SK-N-SH (cell line): ENCODE measurements around the gene CDH4. TPM values are rescaled to one million over a fixed set of nuclear protein-coding genes. Genes with fewer than 3 reads are reported as not detected.

Source experiments
- CTCF ChIA-PET: fragments of 300-600, 350-600 bp; formaldehyde crosslinking; extraction: SDS; loops from one replicate; lab custom pipeline; 2021; lab: Yijun Ruan, JAX
- POLR2A ChIA-PET: fragments of 350-600 bp; sonication (Branson Sonifier 250); formaldehyde crosslinking; extraction: SDS; loops from one replicate; lab custom pipeline; 2020; ENCODE audit warnings: antibody characterized with exemption, inconsistent platforms; lab: Yijun Ruan, JAX
- DNase-seq: peaks from one replicate; pipeline ENCODE4 v3.0.0; 2012
- H2AFZ ChIP-seq: fragments of 200-600 bp; sonication (generic); 2 replicates; pipeline ENCODE4 v1.8.1; 2016; ENCODE audit warnings: antibody characterized with exemption, mild to moderate bottlenecking, low read depth
- H3F3A ChIP-seq: fragments of 200-600 bp; sonication (generic); replicated peaks from 2 replicates; pipeline ENCODE3; 2016; ENCODE audit warnings: antibody characterized with exemption, mild to moderate bottlenecking; ENCODE audit not compliant: insufficient read depth
- H3K27ac ChIP-seq, 2 experiments: fragments of 200-500 bp in 1 of 2; fragments of 200-600 bp in 1 of 2; sonication (Bioruptor generic) in 1 of 2; sonication (generic), shearing (Covaris generic) in 1 of 2; 2 replicates each; pipeline versions ENCODE4 v1.5.1 to v1.6.1; 2014 to 2016; ENCODE audit warnings: low read depth in 2 of 2, inconsistent platforms in 1 of 2, low read length in 1 of 2, mild to moderate bottlenecking in 1 of 2, mixed read lengths in 1 of 2
- H3K27me3 ChIP-seq: fragments of 200-600 bp; sonication (generic), shearing (Covaris generic); 2 replicates; pipeline ENCODE4 v1.6.1; 2016; ENCODE audit warnings: mixed run types; ENCODE audit not compliant: insufficient read depth
- H3K36me3 ChIP-seq, 2 experiments: fragments of 200-500 bp in 1 of 2; fragments of 200-600 bp in 1 of 2; sonication (Bioruptor generic) in 1 of 2; sonication (generic) in 1 of 2; replicated peaks in 1 of 2; 2 replicates each; pipeline versions ENCODE3 to v1.5.1; 2014 to 2016; ENCODE audit warnings: low read length in 1 of 2, mild to moderate bottlenecking in 1 of 2; ENCODE audit not compliant: insufficient read depth in 2 of 2, control insufficient read depth in 1 of 2
- H3K4me1 ChIP-seq, 2 experiments: fragments of 200-500 bp in 1 of 2; fragments of 200-600 bp in 1 of 2; sonication (Bioruptor generic) in 1 of 2; sonication (generic), shearing (Covaris generic) in 1 of 2; 2 replicates each; pipeline versions ENCODE4 v1.5.1 to v1.6.1; 2014 to 2016; ENCODE audit warnings: low read depth in 1 of 2, low read length in 1 of 2, mixed run types in 1 of 2; ENCODE audit not compliant: insufficient read depth in 2 of 2, control insufficient read depth in 1 of 2
- H3K4me2 ChIP-seq: fragments of 200-600 bp; sonication (generic), shearing (Covaris generic); 2 replicates; pipeline ENCODE4 v1.6.1; 2017; ENCODE audit warnings: mixed run types
- H3K4me3 ChIP-seq, 2 experiments: fragments of 200-500 bp in 1 of 2; fragments of 200-600 bp in 1 of 2; sonication (Bioruptor generic) in 1 of 2; sonication (generic), shearing (Covaris generic) in 1 of 2; 2 replicates each; pipeline versions ENCODE4 v1.5.1 to v1.8.1; 2014 to 2016; ENCODE audit warnings: low read depth in 2 of 2, inconsistent platforms in 1 of 2, low read length in 1 of 2, mild to moderate bottlenecking in 1 of 2, mixed read lengths in 1 of 2, moderate library complexity in 1 of 2
- H3K79me2 ChIP-seq: fragments of 200-600 bp; sonication (generic); 2 replicates; pipeline ENCODE4 v1.8.1; 2017; ENCODE audit warnings: mild to moderate bottlenecking; ENCODE audit not compliant: insufficient read depth
- H3K9ac ChIP-seq: fragments of 200-600 bp; sonication (generic); 2 replicates; pipeline ENCODE4 v1.6.1; 2017; ENCODE audit warnings: mixed run types
- H3K9me2 ChIP-seq: fragments of 200-600 bp; sonication (generic); 2 replicates; pipeline ENCODE4 v1.6.1; 2017; ENCODE audit warnings: mixed run types
- H3K9me3 ChIP-seq: fragments of 200-600 bp; sonication (generic); 2 replicates; pipeline ENCODE4 v1.6.1; 2017; ENCODE audit warnings: mixed run types, mild to moderate bottlenecking, moderate library complexity
- H4K20me1 ChIP-seq: fragments of 200-600 bp; sonication (generic); 2 replicates; pipeline ENCODE4 v1.6.1; 2017; ENCODE audit warnings: mild to moderate bottlenecking, mixed run types; ENCODE audit not compliant: insufficient read depth
- ELF1 ChIP-seq: IDR thresholded peaks from 2 replicates; pipeline ENCODE4 v1.4.0; 2012
- FOSL2 ChIP-seq: IDR thresholded peaks from 2 replicates; pipeline ENCODE4 v1.4.0; 2012; ENCODE audit warnings: low read depth, mild to moderate bottlenecking, moderate library complexity, borderline replicate concordance
- FOXJ3 ChIP-seq: sonication (generic); formaldehyde crosslinking; IDR thresholded peaks from 2 replicates; pipeline ENCODE4 v1.5.1; 2020; ENCODE audit warnings: mild to moderate bottlenecking, missing genetic modification reagents
- IRF3 ChIP-seq: fragments of 150-350 bp; IDR thresholded peaks from 2 replicates; pipeline ENCODE4 v1.6.1; 2016; ENCODE audit warnings: mild to moderate bottlenecking, low read depth, low read length
- JUND ChIP-seq: IDR thresholded peaks from 2 replicates; pipeline ENCODE4 v1.4.0; 2012
- MXI1 ChIP-seq: IDR thresholded peaks from 2 replicates; pipeline ENCODE4 v1.6.1; 2012; ENCODE audit warnings: mild to moderate bottlenecking, low read depth, low read length, improper control_type of control experiment
- NRF1 ChIP-seq: IDR thresholded peaks from 2 replicates; pipeline ENCODE4 v1.6.1; 2012; ENCODE audit warnings: low read depth, mild to moderate bottlenecking, low read length
- PBX3 ChIP-seq: IDR thresholded peaks from 2 replicates; pipeline ENCODE4; 2012
- RFX5 ChIP-seq: IDR thresholded peaks from 2 replicates; pipeline ENCODE4 v1.6.1; 2012; ENCODE audit warnings: mild to moderate bottlenecking, improper control_type of control experiment, low read length
- WGBS: methylation state at CpG from one replicate; pipeline ENCODE4 v1.1.6; 2017; ENCODE audit warnings: low lambda C conversion rate; 5-methylcytosine and 5-hydroxymethylcytosine counted together
- polyA plus RNA-seq, 3 experiments: library from polyadenylated mRNA; depleted of rRNA; stranded (reverse); fragments of >200 nt; gene quantifications; 2 replicates each; pipeline ENCODE4 v1.2.3, GENCODE V29; 2012

Gene CDH4
- polyA plus RNA-seq, 1 of the 3 experiments (the other 2 are of a cell fraction) = not detected

GRCh38 chr20:61875996-61876395 is 623.9 kb downstream of the CDH4 start:
- no peaks in the 10 kb centered on the region for H4K20me1 ChIP-seq
- H3K9me3 ChIP-seq = 0 out of 2 replicates have a peak, but pooled peaks cover 4% of the 10 kb centered on the region
- no peak overlapping the region for H3K4me2 ChIP-seq
- TF ChIP-seq MXI1 (no peak), IRF3 (no peak), NRF1 (no peak), RFX5 (no peak), JUND (no peak), ELF1 (no peak)
- H3K4me1 ChIP-seq = no peaks in the 10 kb centered on the region
- no peaks in the 10 kb centered on the region for H3F3A ChIP-seq
- no peak overlapping the region for H3K9ac ChIP-seq
- H3K79me2 ChIP-seq = no peaks in the 10 kb centered on the region
- DNase-seq = no peak
- no peak overlapping the region for H3K27ac ChIP-seq
- 64% methylated on average over 11 of the region's 16 CpGs for WGBS
- H2AFZ ChIP-seq = no peak overlapping the region
- no peaks in the 10 kb centered on the region for H3K36me3 ChIP-seq
- ChIA-PET POLR2A (no interaction called here), CTCF (interaction anchor here (3.3 kb wide), 1 partner anchor 10 kb away, joined by 25 read pairs; no protein-coding TSS in a partner anchor)
- H3K9me2 ChIP-seq = no peaks in the 10 kb centered on the region
- H3K27me3 ChIP-seq = no peaks in the 10 kb centered on the region
- H3K4me3 ChIP-seq = no peak overlapping the region

GRCh38 chr20:61876952-61877728 is 625.1 kb downstream of the CDH4 start:
- no peak overlapping the region for H3K4me2 ChIP-seq
- no peak overlapping the region for H2AFZ ChIP-seq
- DNase-seq = no peak
- no peak overlapping the region for H3K4me3 ChIP-seq
- 52% methylated on average over 24 of the region's 30 CpGs for WGBS
- H4K20me1 ChIP-seq = no peaks in the 10 kb centered on the region
- no peak overlapping the region for H3K9ac ChIP-seq
- TF ChIP-seq FOSL2 (no peak), FOXJ3 (no peak), PBX3 (no peak)
- TF ChIP-seq, all 33 proteins: peak for 0
- Histone ChIP-seq H3K9me3 (no peaks in the 10 kb centered on the region), H3K27ac (no peak overlapping the region), H3K9me2 (no peaks in the 10 kb centered on the region), H3F3A (no peaks in the 10 kb centered on the region), H3K79me2 (no peaks in the 10 kb centered on the region), H3K27me3 (no peaks in the 10 kb centered on the region), H3K4me1 (no peaks in the 10 kb centered on the region), H3K36me3 (no peaks in the 10 kb centered on the region)
- ChIA-PET CTCF (interaction anchor here (1.6 to 3.3 kb wide), 3 partner anchors 9 to 19 kb away, joined by 3 to 25 read pairs (median 6); no protein-coding TSS in a partner anchor), POLR2A (no interaction called here)
